Subcutaneous adipose tissue (tissue), 4 donors: ENCODE data around the gene BBX. TPM values are rescaled to one million over a fixed set of nuclear protein-coding genes. Genes with fewer than 3 reads are reported as not detected.

Experiments
- CTCF ChIP-seq: fragments of 450-650 bp; IDR thresholded peaks from one replicate; pipeline ENCODE4 v1.5.1; 2016; ENCODE audit warnings: low read depth, mild to moderate bottlenecking, control low read depth, antibody characterized with exemption, moderate library complexity
- total RNA-seq, 4 donors: library from RNA; depleted of rRNA; stranded (reverse); fragments of >200 nt; gene quantifications; one replicate each; pipeline ENCODE4 v1.1.0, GENCODE V29; 2016

Gene BBX
- total RNA-seq, 4 donors from 2014 or later: 38.3 to 69.4 (median 48.0) TPM

- no peak for TF ChIP-seq CTCF
Measured at GRCh38 chr3:107737914-107738313, 215.2 kb downstream of the BBX start.

GRCh38 chr3:107738486-107739183 lies 215.9 kb downstream of the BBX start:
- no peak for TF ChIP-seq CTCF

- TF ChIP-seq CTCF: no peak
Measured at GRCh38 chr3:107739227-107739626, 216.5 kb downstream of the BBX start.

- no peak for TF ChIP-seq CTCF
Measured at GRCh38 chr3:107740992-107741896, 218.5 kb downstream of the BBX start.

- TF ChIP-seq CTCF: no peak
Measured at GRCh38 chr3:107745354-107745753, 222.6 kb downstream of the BBX start.

GRCh38 chr3:107752202-107752990 lies 229.6 kb downstream of the BBX start:
- TF ChIP-seq CTCF: no peak
